ENCODE results near the gene C12orf43. TPM values are rescaled to one million over a fixed set of nuclear protein-coding genes. Genes with fewer than 3 reads are reported as not detected.

Gene C12orf43
- polyA plus RNA-seq: 7.2 and 7.5 TPM in 2 replicates

GRCh38 chr12:121015825-121016766 is at the start of gene C12orf43:
Gene C12orf43 (minus strand): TSS chr12:121016487. CDS start chr12:121016474, 13 bp downstream.

GRCh38 chr12:121038861-121039668 is 22.8 kb upstream of the C12orf43 start, which contains the start of gene OASL:
Gene OASL (minus strand): TSS chr12:121039246. CDS start chr12:121038971, 275 bp downstream.

GRCh38 chr12:120978296-120979219 is 37.7 kb downstream of the C12orf43 start, which contains the start of gene HNF1A:
Gene HNF1A (plus strand): TSS chr12:120978543. CDS start chr12:120978769, 226 bp downstream.

Other genes starting within 250 kb of the C12orf43 start
- 30.2 and 33.6 TPM in 2 replicates for gene SPPL3, start 112.1 kb downstream of the C12orf43 start, polyA plus RNA-seq
- gene HNF1A, start 37.9 kb downstream of the C12orf43 start, polyA plus RNA-seq: not detected in 2 replicates
- gene OASL, start 22.8 kb upstream of the C12orf43 start, polyA plus RNA-seq: 0.22 TPM in 1 of 2 replicates, not detected in the other
- gene P2RX7, start 116.4 kb upstream of the C12orf43 start, polyA plus RNA-seq: 0.69 and 1.5 TPM in 2 replicates
- gene P2RX4, start 193.6 kb upstream of the C12orf43 start, polyA plus RNA-seq: 1.2 and 2.1 TPM in 2 replicates

All from Purkinje cell (primary cell).